SU-DHL-6 (cell line): ENCODE data around the gene REC114.
"Not testable (repeated sequence)": the region's sequence is repeated elsewhere in the genome, so short reads cannot be mapped to it uniquely, and the experiment has no call there.

Experiments used
- EZH2phosphoT487 ChIP-seq: fragments of 200-600 bp; sonication (generic), shearing (Covaris generic); conservative IDR thresholded peaks from 2 replicates; pipeline ENCODE4 v1.6.1; 2018; ENCODE audit warnings: mild to moderate bottlenecking, antibody characterized with exemption, low read length, moderate library complexity, mixed read lengths
- TF ChIP-seq, protein P1 (sequence below): fragments of 200-600 bp; sonication (generic); IDR thresholded peaks from one replicate; pipeline ENCODE4 v1.5.1; 2017; ENCODE audit warnings: antibody characterized with exemption, mild to moderate bottlenecking, low read length, moderate library complexity; ENCODE audit not compliant: insufficient read depth, poor library complexity, severe bottlenecking

DNA sequence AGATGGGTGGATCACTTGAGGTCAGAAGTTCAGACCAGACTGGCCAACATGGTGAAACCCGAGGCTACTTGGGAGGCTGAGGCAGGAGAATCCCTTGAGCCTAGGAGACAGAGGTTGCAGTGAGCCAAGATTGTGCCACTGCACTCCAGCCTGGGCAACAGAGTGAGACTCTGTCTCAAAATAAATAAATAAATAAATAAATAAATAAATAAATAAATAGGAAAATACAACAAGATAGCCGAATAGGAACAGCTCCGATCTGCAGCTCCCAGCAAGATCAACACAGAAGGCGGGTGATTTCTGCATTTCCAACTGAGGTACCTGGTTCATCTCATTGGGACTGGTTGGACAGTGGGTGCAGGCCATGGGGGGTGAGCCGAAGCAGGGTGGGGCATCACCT, 4.5 kb downstream of the REC114 start:
- TF ChIP-seq, protein P1, sequence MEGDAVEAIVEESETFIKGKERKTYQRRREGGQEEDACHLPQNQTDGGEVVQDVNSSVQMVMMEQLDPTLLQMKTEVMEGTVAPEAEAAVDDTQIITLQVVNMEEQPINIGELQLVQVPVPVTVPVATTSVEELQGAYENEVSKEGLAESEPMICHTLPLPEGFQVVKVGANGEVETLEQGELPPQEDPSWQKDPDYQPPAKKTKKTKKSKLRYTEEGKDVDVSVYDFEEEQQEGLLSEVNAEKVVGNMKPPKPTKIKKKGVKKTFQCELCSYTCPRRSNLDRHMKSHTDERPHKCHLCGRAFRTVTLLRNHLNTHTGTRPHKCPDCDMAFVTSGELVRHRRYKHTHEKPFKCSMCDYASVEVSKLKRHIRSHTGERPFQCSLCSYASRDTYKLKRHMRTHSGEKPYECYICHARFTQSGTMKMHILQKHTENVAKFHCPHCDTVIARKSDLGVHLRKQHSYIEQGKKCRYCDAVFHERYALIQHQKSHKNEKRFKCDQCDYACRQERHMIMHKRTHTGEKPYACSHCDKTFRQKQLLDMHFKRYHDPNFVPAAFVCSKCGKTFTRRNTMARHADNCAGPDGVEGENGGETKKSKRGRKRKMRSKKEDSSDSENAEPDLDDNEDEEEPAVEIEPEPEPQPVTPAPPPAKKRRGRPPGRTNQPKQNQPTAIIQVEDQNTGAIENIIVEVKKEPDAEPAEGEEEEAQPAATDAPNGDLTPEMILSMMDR = not testable (repeated sequence)
- not testable (repeated sequence) for TF ChIP-seq EZH2phosphoT487
